Prostate gland (tissue), 2 donors: Measurements from ENCODE around the gene PZP. TPM values are rescaled to one million over a fixed set of nuclear protein-coding genes. Genes with fewer than 3 reads are reported as not detected.

Source experiments
- DNase-seq: peaks from one replicate; pipeline ENCODE4 v3.0.0-alpha.2; 2019; ENCODE audit warnings: low spot score
- H3K27ac ChIP-seq, 2 donors: fragments of 200-600 bp; sonication (generic); 2 replicates each; pipeline ENCODE4 v1.5.1; 2017 to 2019
- H3K27me3 ChIP-seq: fragments of 200-600 bp; sonication (generic); replicated peaks from 2 replicates; pipeline ENCODE4 v1.5.1; 2019; ENCODE audit not compliant: insufficient read depth
- H3K36me3 ChIP-seq, 2 donors: fragments of 200-600 bp; sonication (generic); 1 replicate in 1 of 2; 2 replicates in 1 of 2; pipeline versions ENCODE4 v1.5.1 to v1.8.1; 2017 to 2019
- H3K4me1 ChIP-seq: fragments of 200-600 bp; sonication (generic); replicated peaks from 2 replicates; pipeline ENCODE4 v1.5.1; 2019
- H3K4me3 ChIP-seq, 2 donors: fragments of 200-600 bp; sonication (generic); 2 replicates each; pipeline ENCODE4 v1.5.1; 2017 to 2019
- H3K9me3 ChIP-seq: fragments of 200-600 bp; sonication (generic); 2 replicates; pipeline ENCODE4 v1.5.1; 2017
- CTCF ChIP-seq, 4 experiments: fragments of 200-600 bp in 2 of 4; fragments of 450-650 bp in 2 of 4; sonication (generic) in 2 of 4; IDR thresholded peaks; 1 replicate in 3 of 4; 2 replicates in 1 of 4; pipeline ENCODE4 v1.5.1; 2016 to 2019; ENCODE audit warnings: antibody characterized with exemption in 4 of 4, mild to moderate bottlenecking in 2 of 4, moderate library complexity in 2 of 4
- POLR2A ChIP-seq: fragments of 450-650 bp; IDR thresholded peaks from one replicate; pipeline ENCODE4 v1.6.1; 2016; ENCODE audit warnings: antibody characterized with exemption, mild to moderate bottlenecking
- POLR2AphosphoS5 ChIP-seq: sonication (generic); formaldehyde crosslinking; IDR thresholded peaks from one replicate; pipeline ENCODE4 v1.6.1; 2017; ENCODE audit warnings: antibody characterized with exemption
- WGBS: methylation state at CpG from one replicate; pipeline ENCODE4 v1.1.5; 2018; 5-methylcytosine and 5-hydroxymethylcytosine counted together
- intact Hi-C: fragments of 100-400 bp; cut with DNase I; formaldehyde crosslinking; loops from one replicate; pipeline ENCODE4 v1.14.2; 2022
- total RNA-seq, 2 donors: library from RNA; depleted of rRNA; stranded (reverse); fragments of >200 nt; gene quantifications; one replicate each; pipeline ENCODE4 v1.1.0, GENCODE V29; 2016

PZP gene
- total RNA-seq, 2 donors from 2014 or later, result 0.62 TPM; not detected in 1

GRCh38 chr12:9134981-9135628 is 73.1 kb downstream of the PZP start:
- Histone ChIP-seq H3K4me1 (no peaks in the 10 kb centered on the region), H3K27ac (no peak overlapping the region), H3K9me3 (no peaks in the 10 kb centered on the region), H3K36me3 (no peaks in the 10 kb centered on the region), H3K4me3 (no peak overlapping the region), H3K27me3 (no peaks in the 10 kb centered on the region)
- 73% methylated on average over 16 of the region's 16 CpGs for WGBS
- intact Hi-C loops, result no loop called here
- TF ChIP-seq POLR2AphosphoS5 (no peak), POLR2A (no peak), CTCF (IDR thresholded peaks at IDR 0.05) (no peak)
- no peak for DNase-seq

- TF ChIP-seq POLR2AphosphoS5 (no peak), POLR2A (no peak), CTCF (IDR thresholded peaks at IDR 0.05) (no peak)
- WGBS, result 50% methylated on average over 1 of the region's 1 CpG
- Histone ChIP-seq H3K36me3 (no peaks in the 10 kb centered on the region), H3K4me3 (no peak overlapping the region), H3K4me1 (no peaks in the 10 kb centered on the region), H3K9me3 (no peaks in the 10 kb centered on the region), H3K27me3 (no peaks in the 10 kb centered on the region), H3K27ac (no peak overlapping the region)
- DNase-seq, result no peak
- intact Hi-C loops, result no loop called here
Observed at GRCh38 chr12:9133216-9133916, 74.8 kb downstream of the PZP start.

- Histone ChIP-seq H3K4me3 (no peak overlapping the region), H3K27me3 (no peaks in the 10 kb centered on the region), H3K36me3 (no peaks in the 10 kb centered on the region), H3K27ac (no peak overlapping the region), H3K9me3 (no peaks in the 10 kb centered on the region), H3K4me1 (no peaks in the 10 kb centered on the region)
- intact Hi-C loops, result no loop called here
- whole genome bisulfite sequencing, result 23% methylated on average over 1 of the region's 1 CpG
- TF ChIP-seq POLR2AphosphoS5 (no peak), CTCF (IDR thresholded peaks at IDR 0.05) (no peak), POLR2A (no peak)
- no peak for DNase-seq
Observed at GRCh38 chr12:9132008-9132535, 76.1 kb downstream of the PZP start.

GRCh38 chr12:9130244-9130643 is 78.0 kb downstream of the PZP start:
- no peaks in the 10 kb centered on the region for H3K4me1 ChIP-seq
- no peak overlapping the region for H3K4me3 ChIP-seq
- 66% methylated on average over 2 of the region's 2 CpGs for WGBS

More at GRCh38 chr12:9130244-9130643, 78.0 kb downstream of the PZP start:
- no peak for DNase-seq
- H3K27ac ChIP-seq, result no peak overlapping the region
- no peaks in the 10 kb centered on the region for H3K9me3 ChIP-seq
- TF ChIP-seq POLR2AphosphoS5, result no peak
- TF ChIP-seq CTCF (IDR thresholded peaks at IDR 0.05), result no peak
- no peak for TF ChIP-seq POLR2A
- H3K36me3 ChIP-seq, result no peaks in the 10 kb centered on the region
- no peaks in the 10 kb centered on the region for H3K27me3 ChIP-seq
- intact Hi-C loops, result no loop called here
